OCI-LY3 (cell line): Measurements from ENCODE around the gene SENP1.

Experiments
- H2AFZ ChIP-seq: fragments of 200-600, 300-600 bp; shearing (Covaris generic); 2 replicates; pipeline ENCODE4 v1.6.0; 2014; ENCODE audit warnings: antibody characterized with exemption, low read depth, low read length
- H3K27ac ChIP-seq: fragments of 200-600, 300-600 bp; sonication (generic); 2 replicates; pipeline ENCODE4 v1.5.1; 2014; ENCODE audit warnings: mild to moderate bottlenecking, low read length, moderate library complexity, mixed read lengths
- H3K27me3 ChIP-seq: fragments of 200-600, 300-600 bp; sonication (generic); 2 replicates; pipeline ENCODE4 v1.6.1; 2014; ENCODE audit warnings: low read depth, low read length, mixed read lengths
- H3K36me3 ChIP-seq: fragments of 200-600, 300-600 bp; sonication (generic); replicated peaks from 2 replicates; pipeline ENCODE3; 2014; ENCODE audit warnings: low read depth, low read length, mixed read lengths
- H3K4me1 ChIP-seq: fragments of 300-600, 200-600 bp; sonication (generic); 2 replicates; pipeline ENCODE4 v1.6.1; 2014; ENCODE audit warnings: low read length, mixed read lengths
- H3K4me2 ChIP-seq: fragments of 200-600, 300-600 bp; sonication (generic); 2 replicates; pipeline ENCODE4 v1.6.1; 2014; ENCODE audit warnings: low read length, mixed read lengths
- H3K4me3 ChIP-seq: fragments of 300-600, 200-600 bp; sonication (generic); 2 replicates; pipeline ENCODE4 v1.5.1; 2014; ENCODE audit warnings: antibody characterized with exemption, mild to moderate bottlenecking, low read length, moderate library complexity
- H3K79me2 ChIP-seq: fragments of 300-600, 200-600 bp; shearing (Covaris generic); 2 replicates; pipeline ENCODE4 v1.6.1; 2014; ENCODE audit warnings: mild to moderate bottlenecking, low read length, mixed read lengths
- H3K9ac ChIP-seq: fragments of 300-600, 200-600 bp; shearing (Covaris generic); 2 replicates; pipeline ENCODE4 v1.6.0; 2014; ENCODE audit warnings: mild to moderate bottlenecking, low read length, moderate library complexity
- H3K9me3 ChIP-seq: fragments of 200-600, 300-600 bp; shearing (Covaris generic); 2 replicates; pipeline ENCODE4 v1.6.1; 2014; ENCODE audit warnings: low read length, mixed read lengths; ENCODE audit not compliant: insufficient read depth
- H4K20me1 ChIP-seq: fragments of 200-600, 300-600 bp; sonication (generic); 2 replicates; pipeline ENCODE4 v1.6.1; 2016; ENCODE audit warnings: low read length, mixed read lengths; ENCODE audit not compliant: insufficient read depth
- CTCF ChIP-seq: fragments of 200-600, 300-600 bp; sonication (generic); IDR thresholded peaks from 2 replicates; pipeline ENCODE4 v1.5.1; 2014; ENCODE audit warnings: antibody characterized with exemption, low read length, low read depth
- EZH2phosphoT487 ChIP-seq: fragments of 200-600 bp; shearing (Covaris generic); IDR thresholded peaks from 2 replicates; pipeline ENCODE4 v1.6.1; 2018; ENCODE audit warnings: antibody characterized with exemption, mixed run types, low read depth

Gene SENP1

GRCh38 chr12:48001505-48002413, 104.1 kb downstream of the SENP1 start:
- Histone ChIP-seq H3K9me3 (no peaks in the 10 kb centered on the region), H4K20me1 (no peaks in the 10 kb centered on the region), H3K27ac (no peak overlapping the region), H3K36me3 (no peaks in the 10 kb centered on the region), H3K79me2 (no peaks in the 10 kb centered on the region), H3K9ac (no peak overlapping the region), H3K4me3 (no peak overlapping the region), H2AFZ (no peak overlapping the region), H3K27me3 (peaks cover 43% of the 10 kb centered on the region), H3K4me2 (no peak overlapping the region), H3K4me1 (no peaks in the 10 kb centered on the region)
- TF ChIP-seq EZH2phosphoT487 (no peak), CTCF (no peak)

GRCh38 chr12:48000878-48001504, 104.9 kb downstream of the SENP1 start:
- Histone ChIP-seq H3K79me2 (no peaks in the 10 kb centered on the region), H3K27me3 (peaks cover 42% of the 10 kb centered on the region), H4K20me1 (no peaks in the 10 kb centered on the region), H3K9ac (no peak overlapping the region), H3K9me3 (no peaks in the 10 kb centered on the region), H3K4me1 (no peaks in the 10 kb centered on the region), H3K4me3 (no peak overlapping the region), H3K36me3 (no peaks in the 10 kb centered on the region), H3K27ac (no peak overlapping the region), H2AFZ (no peak overlapping the region), H3K4me2 (no peak overlapping the region)
- no peak for TF ChIP-seq EZH2phosphoT487
- no peak for TF ChIP-seq CTCF

- Histone ChIP-seq H2AFZ (no peak overlapping the region), H3K27me3 (peaks cover 43% of the 10 kb centered on the region), H3K4me2 (no peak overlapping the region), H4K20me1 (no peaks in the 10 kb centered on the region), H3K36me3 (no peaks in the 10 kb centered on the region), H3K9me3 (no peaks in the 10 kb centered on the region), H3K79me2 (no peaks in the 10 kb centered on the region), H3K27ac (no peak overlapping the region), H3K4me1 (no peaks in the 10 kb centered on the region), H3K9ac (no peak overlapping the region), H3K4me3 (no peak overlapping the region)
- no peak for TF ChIP-seq CTCF
- TF ChIP-seq EZH2phosphoT487: no peak
Observed at GRCh38 chr12:47999816-48000215, 106.1 kb downstream of the SENP1 start.

- Histone ChIP-seq H3K4me1 (no peaks in the 10 kb centered on the region), H3K36me3 (no peaks in the 10 kb centered on the region), H3K4me3 (no peak overlapping the region), H2AFZ (no peak overlapping the region), H3K9ac (no peak overlapping the region), H3K9me3 (no peaks in the 10 kb centered on the region), H3K27me3 (peaks cover 47% of the 10 kb centered on the region), H3K4me2 (no peak overlapping the region), H4K20me1 (no peaks in the 10 kb centered on the region), H3K27ac (no peak overlapping the region), H3K79me2 (no peaks in the 10 kb centered on the region)
- no peak for TF ChIP-seq CTCF
- no peak for TF ChIP-seq EZH2phosphoT487
Observed at GRCh38 chr12:47997321-47997720, 108.6 kb downstream of the SENP1 start.
